Parathyroid adenoma (tissue), 2 donors: Measurements from ENCODE around the gene PUM1.

Experiments
- H2AFZ ChIP-seq: fragments of 300-600 bp; sonication (generic); one replicate; pipeline ENCODE4 v1.7.0; 2017; ENCODE audit warnings: antibody characterized with exemption, mild to moderate bottlenecking
- H3K27ac ChIP-seq: fragments of 300-600 bp; sonication (generic); one replicate; pipeline ENCODE4 v1.7.0; 2017
- H3K27me3 ChIP-seq: fragments of 300-600 bp; sonication (generic); one replicate; pipeline ENCODE4 v1.7.0; 2017; ENCODE audit warnings: low read length; ENCODE audit not compliant: control insufficient read depth, insufficient read depth
- H3K36me3 ChIP-seq: fragments of 300-600 bp; sonication (generic); one replicate; pipeline ENCODE4 v1.7.0; 2017; ENCODE audit warnings: low read length; ENCODE audit not compliant: control insufficient read depth, insufficient read depth
- H3K4me1 ChIP-seq: fragments of 300-600 bp; sonication (generic); one replicate; pipeline ENCODE4 v1.7.0; 2017; ENCODE audit warnings: control low read depth
- H3K4me2 ChIP-seq: fragments of 300-600 bp; sonication (generic); one replicate; pipeline ENCODE4 v1.7.0; 2017; ENCODE audit warnings: low read length
- H3K4me3 ChIP-seq: fragments of 300-600 bp; sonication (generic); one replicate; pipeline ENCODE4 v1.7.0; 2017; ENCODE audit warnings: low read depth, low read length
- H3K79me2 ChIP-seq: fragments of 300-600 bp; sonication (generic); one replicate; pipeline ENCODE4 v1.7.0; 2017; ENCODE audit warnings: control low read depth
- H3K9ac ChIP-seq: fragments of 300-600 bp; sonication (generic); one replicate; pipeline ENCODE4 v1.7.0; 2017; ENCODE audit warnings: mild to moderate bottlenecking
- H3K9me3 ChIP-seq: fragments of 300-600 bp; sonication (generic); one replicate; pipeline ENCODE4 v1.7.0; 2017; ENCODE audit warnings: low read length; ENCODE audit not compliant: control insufficient read depth
- TF ChIP-seq, protein P1 (sequence below): fragments of 300-600 bp; sonication (generic); IDR thresholded peaks from one replicate; pipeline ENCODE4 v1.7.0; 2017; ENCODE audit warnings: antibody characterized with exemption, mild to moderate bottlenecking
- donor health status: primary hyperparathyroidism.

The PUM1 gene

DNA sequence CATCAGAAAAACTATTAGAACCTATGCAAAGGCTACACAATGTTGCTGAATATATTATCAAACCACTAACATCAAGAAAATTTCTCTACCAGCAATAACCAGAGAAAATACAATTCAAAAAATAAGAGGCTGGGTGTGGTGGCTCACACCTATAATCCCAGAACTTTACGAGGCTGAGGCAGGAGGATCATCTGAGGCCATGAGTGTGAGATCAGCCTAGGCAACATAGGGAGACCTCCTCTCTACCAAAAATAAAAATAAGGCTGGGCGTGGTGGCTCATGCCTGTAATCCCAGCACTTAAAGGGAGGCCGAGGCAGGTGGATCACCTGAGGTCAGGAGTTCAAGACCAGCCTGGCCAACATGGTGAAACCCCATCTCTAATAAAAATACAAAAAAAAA is 16.9 kb upstream of the PUM1 start:
- Histone ChIP-seq H3K9me3 (no peaks in the 10 kb centered on the region), H3K27ac (no peak overlapping the region), H3K4me1 (no peaks in the 10 kb centered on the region), H3K27me3 (no peaks in the 10 kb centered on the region), H3K4me3 (no peak overlapping the region), H3K79me2 (no peaks in the 10 kb centered on the region), H3K36me3 (no peaks in the 10 kb centered on the region), H2AFZ (no peak overlapping the region), H3K9ac (no peak overlapping the region), H3K4me2 (no peak overlapping the region)
- TF ChIP-seq, protein P1, sequence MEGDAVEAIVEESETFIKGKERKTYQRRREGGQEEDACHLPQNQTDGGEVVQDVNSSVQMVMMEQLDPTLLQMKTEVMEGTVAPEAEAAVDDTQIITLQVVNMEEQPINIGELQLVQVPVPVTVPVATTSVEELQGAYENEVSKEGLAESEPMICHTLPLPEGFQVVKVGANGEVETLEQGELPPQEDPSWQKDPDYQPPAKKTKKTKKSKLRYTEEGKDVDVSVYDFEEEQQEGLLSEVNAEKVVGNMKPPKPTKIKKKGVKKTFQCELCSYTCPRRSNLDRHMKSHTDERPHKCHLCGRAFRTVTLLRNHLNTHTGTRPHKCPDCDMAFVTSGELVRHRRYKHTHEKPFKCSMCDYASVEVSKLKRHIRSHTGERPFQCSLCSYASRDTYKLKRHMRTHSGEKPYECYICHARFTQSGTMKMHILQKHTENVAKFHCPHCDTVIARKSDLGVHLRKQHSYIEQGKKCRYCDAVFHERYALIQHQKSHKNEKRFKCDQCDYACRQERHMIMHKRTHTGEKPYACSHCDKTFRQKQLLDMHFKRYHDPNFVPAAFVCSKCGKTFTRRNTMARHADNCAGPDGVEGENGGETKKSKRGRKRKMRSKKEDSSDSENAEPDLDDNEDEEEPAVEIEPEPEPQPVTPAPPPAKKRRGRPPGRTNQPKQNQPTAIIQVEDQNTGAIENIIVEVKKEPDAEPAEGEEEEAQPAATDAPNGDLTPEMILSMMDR = no peak

DNA sequence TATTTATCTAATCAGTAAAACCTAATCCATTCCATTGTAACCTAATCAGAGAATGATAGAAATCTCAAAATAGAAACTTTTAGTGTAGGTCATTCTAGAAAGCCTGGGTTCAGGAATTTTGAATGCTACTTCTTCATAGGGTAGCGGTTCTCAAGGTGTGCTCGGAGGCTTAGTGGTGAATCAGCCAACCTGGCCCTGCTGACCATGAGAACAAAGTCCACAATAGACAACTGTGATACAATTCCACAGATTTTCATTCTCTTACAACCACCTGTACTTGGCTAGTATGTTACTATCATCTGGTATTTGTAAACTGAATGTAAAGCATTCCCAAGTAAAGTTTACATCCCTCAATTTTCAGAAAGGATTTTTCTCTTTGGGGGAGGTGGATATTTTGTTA is 7.5 kb upstream of the PUM1 start:
- Histone ChIP-seq H3K4me2 (no peak overlapping the region), H3K9ac (no peak overlapping the region), H2AFZ (peak overlapping the region; percentile 28), H3K79me2 (no peaks in the 10 kb centered on the region), H3K4me3 (no peak overlapping the region), H3K27me3 (no peaks in the 10 kb centered on the region), H3K27ac (no peak overlapping the region), H3K36me3 (no peaks in the 10 kb centered on the region), H3K9me3 (no peaks in the 10 kb centered on the region), H3K4me1 (no peaks in the 10 kb centered on the region)
- TF ChIP-seq, protein P1 = no peak

DNA sequence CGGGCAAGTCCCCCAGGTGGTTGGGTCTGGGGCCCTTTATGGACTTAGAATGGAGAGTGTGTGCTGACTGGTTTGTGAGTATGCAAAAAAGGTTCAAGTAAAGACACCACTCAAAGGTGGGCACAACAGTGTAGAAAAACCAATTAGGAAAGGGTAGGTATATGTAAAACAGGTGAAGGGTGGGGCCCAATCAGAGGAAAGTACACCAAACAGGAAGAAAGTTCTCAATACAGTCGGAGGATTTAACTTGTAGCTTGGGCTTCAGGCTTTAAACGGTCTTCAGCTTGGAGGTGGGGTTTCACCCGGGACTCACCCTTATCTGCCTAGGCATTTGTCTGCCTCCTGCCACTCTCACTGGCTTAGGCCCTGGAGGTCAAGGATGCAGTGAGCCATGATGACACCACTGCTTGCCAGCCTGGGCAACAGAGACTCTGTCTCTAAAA is 6.8 kb upstream of the PUM1 start:
- H3K4me3 ChIP-seq = no peak overlapping the region
- H3K27ac ChIP-seq = no peak overlapping the region
- no peak overlapping the region for H2AFZ ChIP-seq
- H3K27me3 ChIP-seq = no peaks in the 10 kb centered on the region
- no peaks in the 10 kb centered on the region for H3K36me3 ChIP-seq
- H3K9ac ChIP-seq = no peak overlapping the region
- no peak overlapping the region for H3K4me2 ChIP-seq
- TF ChIP-seq, protein P1 = no peak
- no peaks in the 10 kb centered on the region for H3K9me3 ChIP-seq
- no peaks in the 10 kb centered on the region for H3K79me2 ChIP-seq
- H3K4me1 ChIP-seq = no peaks in the 10 kb centered on the region

DNA sequence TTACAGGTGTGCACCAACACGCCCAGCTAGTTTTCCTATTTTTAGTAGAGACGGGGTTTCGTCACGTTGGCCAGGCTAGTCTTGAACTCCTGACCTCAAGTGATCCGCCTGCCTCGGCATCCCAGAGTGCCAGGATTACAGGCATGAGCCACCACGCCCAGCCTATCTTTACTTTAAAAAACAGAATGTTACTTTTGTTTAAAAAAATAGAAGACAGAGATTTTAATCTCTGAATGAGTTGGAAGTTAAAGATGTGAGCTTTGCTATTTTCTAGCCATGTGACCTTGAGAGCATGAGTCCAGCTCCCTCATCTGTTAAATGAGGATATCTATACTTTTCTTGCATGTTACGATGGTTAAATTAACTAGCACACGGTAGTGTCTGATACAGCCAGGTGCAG is 3.9 kb upstream of the PUM1 start:
- no peak overlapping the region for H2AFZ ChIP-seq

More for the DNA sequence above, 3.9 kb upstream of the PUM1 start:
- no peaks in the 10 kb centered on the region for H3K9me3 ChIP-seq
- H3K4me2 ChIP-seq = no peak overlapping the region
- H3K9ac ChIP-seq = no peak overlapping the region
- no peak overlapping the region for H3K27ac ChIP-seq
- no peaks in the 10 kb centered on the region for H3K4me1 ChIP-seq
- no peaks in the 10 kb centered on the region for H3K27me3 ChIP-seq
- TF ChIP-seq, protein P1 = no peak
- H3K4me3 ChIP-seq = no peak overlapping the region
- no peaks in the 10 kb centered on the region for H3K79me2 ChIP-seq
- H3K36me3 ChIP-seq = no peaks in the 10 kb centered on the region
